Mesenchymal stem cell (in vitro differentiated cells and primary cell): ENCODE measurements around the gene NYAP2.

Source experiments
- DNase-seq: peaks from one replicate; pipeline ENCODE4 v3.0.0-alpha.2; 2013
- H2AFZ ChIP-seq: one replicate; pipeline ENCODE4 v1.6.1; 2013; ENCODE audit warnings: low read depth, mild to moderate bottlenecking, control low read depth, inconsistent platforms, low read length, moderate library complexity
- H2AK5ac ChIP-seq: 2 replicates; pipeline ENCODE4 v1.6.1; 2013; ENCODE audit warnings: low read length, moderate library complexity, mild to moderate bottlenecking, inconsistent platforms; ENCODE audit not compliant: severe bottlenecking
- H2BK120ac ChIP-seq: one replicate; pipeline ENCODE4 v1.6.1; 2013; ENCODE audit warnings: low read depth, mild to moderate bottlenecking, inconsistent platforms, low read length, moderate library complexity
- H2BK12ac ChIP-seq, 2 experiments: one replicate each; pipeline ENCODE4 v1.6.1; 2013; ENCODE audit warnings: inconsistent platforms in 2 of 2, low read length in 2 of 2, mild to moderate bottlenecking in 2 of 2, moderate library complexity in 2 of 2, control low read depth in 1 of 2
- H2BK15ac ChIP-seq: one replicate; pipeline ENCODE4 v1.6.1; 2013; ENCODE audit warnings: mild to moderate bottlenecking, low read depth, inconsistent platforms; ENCODE audit not compliant: poor library complexity, severe bottlenecking
- H2BK5ac ChIP-seq: 2 replicates; pipeline ENCODE4 v1.6.1; 2013; ENCODE audit warnings: low read depth, mild to moderate bottlenecking, low read length, control low read depth, inconsistent platforms; ENCODE audit not compliant: poor library complexity, severe bottlenecking
- H3K14ac ChIP-seq, 2 experiments: one replicate each; pipeline ENCODE4 v1.6.1; 2013; ENCODE audit warnings: inconsistent platforms in 2 of 2, low read length in 2 of 2, control low read depth in 1 of 2, mild to moderate bottlenecking in 1 of 2, moderate library complexity in 1 of 2
- H3K18ac ChIP-seq, 2 experiments: one replicate each; pipeline ENCODE4 v1.6.1; 2013; ENCODE audit warnings: inconsistent platforms in 2 of 2, low read length in 2 of 2, control low read depth in 1 of 2, low read depth in 1 of 2, mild to moderate bottlenecking in 1 of 2
- H3K23ac ChIP-seq, 2 experiments: one replicate each; pipeline ENCODE4 v1.6.1; 2013; ENCODE audit warnings: inconsistent platforms in 2 of 2, low read length in 2 of 2, mild to moderate bottlenecking in 2 of 2, moderate library complexity in 2 of 2, control low read depth in 1 of 2
- H3K27ac ChIP-seq: 2 replicates; pipeline ENCODE4 v1.5.1; 2013; ENCODE audit warnings: mild to moderate bottlenecking, moderate library complexity, low read length, control low read depth, inconsistent platforms; ENCODE audit not compliant: poor library complexity, severe bottlenecking
- H3K27me3 ChIP-seq, 2 experiments: 2 replicates each; pipeline versions ENCODE4 v1.6.1 to v1.7.0; 2013; ENCODE audit warnings: low read length in 2 of 2, mild to moderate bottlenecking in 2 of 2, moderate library complexity in 2 of 2, control low read depth in 1 of 2, inconsistent platforms in 1 of 2; ENCODE audit not compliant: control insufficient read depth in 1 of 2, insufficient read depth in 1 of 2
- H3K36me3 ChIP-seq, 2 experiments: 2 replicates each; pipeline versions ENCODE4 v1.6.1 to v1.7.0; 2013; ENCODE audit warnings: low read length in 2 of 2, control low read depth in 1 of 2, inconsistent platforms in 1 of 2, low read depth in 1 of 2, mild to moderate bottlenecking in 1 of 2; ENCODE audit not compliant: insufficient read depth in 2 of 2, control insufficient read depth in 1 of 2
- H3K4ac ChIP-seq, 2 experiments: one replicate each; pipeline ENCODE4 v1.6.1; 2013; ENCODE audit warnings: inconsistent platforms in 2 of 2, low read length in 2 of 2, mild to moderate bottlenecking in 2 of 2, moderate library complexity in 2 of 2, control low read depth in 1 of 2, low read depth in 1 of 2
- H3K4me1 ChIP-seq: 2 replicates; pipeline ENCODE4 v1.6.1; 2013; ENCODE audit warnings: low read depth, low read length, control low read depth; ENCODE audit not compliant: control insufficient read depth, insufficient read depth
- H3K4me2 ChIP-seq: 2 replicates; pipeline ENCODE4 v1.6.1; 2013; ENCODE audit warnings: low read length, mild to moderate bottlenecking, inconsistent platforms; ENCODE audit not compliant: poor library complexity, severe bottlenecking
- H3K4me3 ChIP-seq, 2 experiments: 2 replicates each; pipeline versions ENCODE4 v1.5.1 to v1.7.0; 2013; ENCODE audit warnings: low read length in 2 of 2, mild to moderate bottlenecking in 2 of 2, control low read depth in 1 of 2, low read depth in 1 of 2; ENCODE audit not compliant: insufficient read depth in 1 of 2
- H3K79me1 ChIP-seq: replicated peaks from 2 replicates; pipeline ENCODE4 v1.6.1; 2013; ENCODE audit warnings: mild to moderate bottlenecking, control low read depth, low read length, inconsistent platforms; ENCODE audit not compliant: poor library complexity, severe bottlenecking
- H3K9ac ChIP-seq: 2 replicates; pipeline ENCODE4 v1.7.0; 2013; ENCODE audit warnings: mild to moderate bottlenecking, low read length, moderate library complexity
- H3K9me3 ChIP-seq: 2 replicates; pipeline ENCODE4 v1.7.0; 2013; ENCODE audit warnings: mild to moderate bottlenecking, low read length; ENCODE audit not compliant: control insufficient read depth
- H4K8ac ChIP-seq: one replicate; pipeline ENCODE4 v1.6.1; 2013; ENCODE audit warnings: inconsistent platforms, mild to moderate bottlenecking, low read length, moderate library complexity
- H4K91ac ChIP-seq: one replicate; pipeline ENCODE4 v1.6.1; 2013; ENCODE audit warnings: mild to moderate bottlenecking, low read length, inconsistent platforms
- WGBS: methylation state at CpG from one replicate; pipeline ENCODE4 v1.1.7; 2013; ENCODE audit warnings: mixed read lengths; 5-methylcytosine and 5-hydroxymethylcytosine counted together

The NYAP2 gene

DNA sequence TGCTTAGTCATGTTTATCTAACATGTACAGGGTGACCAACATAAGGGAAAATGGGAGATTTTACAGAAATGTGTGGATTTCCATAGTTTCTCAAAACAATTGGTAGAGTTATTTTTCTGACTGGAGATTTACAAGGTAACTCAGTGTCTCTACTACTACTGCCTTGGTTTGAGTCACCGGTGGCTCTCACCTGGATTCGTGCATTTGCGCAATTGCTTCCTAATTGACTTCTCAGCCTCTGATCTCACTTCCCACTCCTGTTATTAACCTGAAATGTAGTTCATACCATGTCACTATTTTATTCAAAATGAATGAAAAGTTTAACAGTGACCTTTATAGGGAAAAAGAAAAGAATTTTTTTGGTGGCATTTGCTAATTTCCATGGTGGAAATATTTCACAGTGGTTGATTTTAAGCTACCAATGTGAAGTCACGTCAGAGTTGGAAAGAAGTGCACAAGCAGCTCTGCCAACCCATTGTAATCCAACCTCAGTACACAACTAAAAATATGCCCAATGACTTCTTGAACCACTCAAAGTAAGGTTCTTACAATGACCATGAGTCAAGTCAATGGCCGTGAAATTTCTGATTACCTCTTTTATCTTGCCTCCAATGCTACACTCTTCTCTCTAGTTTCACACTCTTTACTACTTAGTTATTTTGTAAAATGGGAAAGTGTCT, 94.0 kb downstream of the NYAP2 start:
- Histone ChIP-seq H3K4ac (no peak overlapping the region), H3K23ac (no peak overlapping the region), H3K9ac (no peak overlapping the region), H3K36me3 (no peaks in the 10 kb centered on the region), H2AK5ac (no peak overlapping the region), H3K18ac (no peak overlapping the region), H4K91ac (no peak overlapping the region), H2BK120ac (no peak overlapping the region), H2BK12ac (no peak overlapping the region), H3K4me3 (no peak overlapping the region), H2BK5ac (no peak overlapping the region), H3K4me2 (no peak overlapping the region), H3K79me1 (no peaks in the 10 kb centered on the region), H3K27me3 (no peaks in the 10 kb centered on the region), H3K4me1 (no peaks in the 10 kb centered on the region), H4K8ac (no peak overlapping the region), H2AFZ (no peak overlapping the region), H3K14ac (no peak overlapping the region), H3K9me3 (no peaks in the 10 kb centered on the region), H2BK15ac (no peak overlapping the region), H3K27ac (no peak overlapping the region)
- no peak for DNase-seq
- WGBS, result 97% methylated on average over 2 of the region's 5 CpGs

DNA sequence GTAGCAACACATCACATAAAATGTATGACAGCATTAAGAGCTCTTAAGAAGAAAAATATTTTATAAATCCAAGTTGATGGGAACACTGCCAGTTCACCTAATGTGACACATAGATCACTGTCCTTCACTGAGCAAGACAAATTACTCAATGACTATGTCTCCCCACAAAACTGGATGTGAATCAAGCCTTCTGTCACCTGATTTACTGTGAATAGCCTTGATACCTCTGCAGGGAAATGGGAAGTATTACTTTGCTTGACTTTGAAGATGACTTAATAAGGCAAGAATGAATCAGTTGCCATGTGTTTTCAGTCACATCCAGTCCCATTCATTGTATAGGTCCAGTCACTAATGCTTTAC, 94.6 kb downstream of the NYAP2 start:
- Histone ChIP-seq H3K18ac (no peak overlapping the region), H3K9me3 (no peaks in the 10 kb centered on the region), H3K36me3 (no peaks in the 10 kb centered on the region), H3K27me3 (no peaks in the 10 kb centered on the region), H4K91ac (no peak overlapping the region), H3K4me1 (no peaks in the 10 kb centered on the region), H3K4me2 (no peak overlapping the region), H2AFZ (no peak overlapping the region), H3K23ac (no peak overlapping the region), H3K4me3 (no peak overlapping the region), H3K27ac (no peak overlapping the region), H2BK12ac (no peak overlapping the region), H4K8ac (no peak overlapping the region), H2AK5ac (no peak overlapping the region), H2BK120ac (no peak overlapping the region), H2BK5ac (no peak overlapping the region), H3K14ac (no peak overlapping the region), H3K79me1 (no peaks in the 10 kb centered on the region), H3K4ac (no peak overlapping the region), H3K9ac (no peak overlapping the region), H2BK15ac (no peak overlapping the region)
- DNase-seq, result no peak

- Histone ChIP-seq H4K8ac (no peak overlapping the region), H3K4me1 (no peaks in the 10 kb centered on the region), H2BK15ac (no peak overlapping the region), H3K4ac (no peak overlapping the region), H3K4me3 (no peak overlapping the region), H3K36me3 (no peaks in the 10 kb centered on the region), H3K27ac (no peak overlapping the region), H3K9ac (no peak overlapping the region), H2BK120ac (no peak overlapping the region), H3K14ac (no peak overlapping the region), H2BK12ac (no peak overlapping the region), H2BK5ac (no peak overlapping the region), H3K79me1 (no peaks in the 10 kb centered on the region), H2AK5ac (no peak overlapping the region), H3K18ac (no peak overlapping the region), H3K27me3 (no peaks in the 10 kb centered on the region), H3K9me3 (no peaks in the 10 kb centered on the region), H4K91ac (no peak overlapping the region), H3K4me2 (no peak overlapping the region), H2AFZ (no peak overlapping the region), H3K23ac (no peak overlapping the region)
- no peak for DNase-seq
- 100% methylated on average over 3 of the region's 4 CpGs for WGBS
Measured at GRCh38 chr2:225495706-225496105, 96.2 kb downstream of the NYAP2 start.

GRCh38 chr2:225496568-225496967, 97.1 kb downstream of the NYAP2 start:
- H2BK120ac ChIP-seq, result no peak overlapping the region
- no peak overlapping the region for H3K4me2 ChIP-seq
- no peaks in the 10 kb centered on the region for H3K4me1 ChIP-seq
- H3K4ac ChIP-seq, result no peak overlapping the region
- H3K79me1 ChIP-seq, result no peaks in the 10 kb centered on the region
- H2BK12ac ChIP-seq, result no peak overlapping the region
- H3K23ac ChIP-seq, result no peak overlapping the region
- no peak overlapping the region for H2AFZ ChIP-seq
- H3K27me3 ChIP-seq, result no peaks in the 10 kb centered on the region
- no peak overlapping the region for H2AK5ac ChIP-seq
- no peak overlapping the region for H3K9ac ChIP-seq
- H4K91ac ChIP-seq, result no peak overlapping the region
- no peak overlapping the region for H3K4me3 ChIP-seq
- WGBS, result 50% methylated on average over 1 of the region's 1 CpG
- H3K18ac ChIP-seq, result no peak overlapping the region
- H3K9me3 ChIP-seq, result no peaks in the 10 kb centered on the region
- no peak overlapping the region for H3K27ac ChIP-seq
- no peak for DNase-seq
- H3K36me3 ChIP-seq, result no peaks in the 10 kb centered on the region
- no peak overlapping the region for H3K14ac ChIP-seq
- H4K8ac ChIP-seq, result no peak overlapping the region
- no peak overlapping the region for H2BK15ac ChIP-seq
- H2BK5ac ChIP-seq, result no peak overlapping the region
